ENCODE results near the gene VANGL1. TPM values are rescaled to one million over a fixed set of nuclear protein-coding genes. Genes with fewer than 3 reads are reported as not detected.

Gene VANGL1
- total RNA-seq, 4 donors from 2014 or later = 4.1 to 7.2 (median 5.9) TPM

- TF ChIP-seq, protein P1, sequence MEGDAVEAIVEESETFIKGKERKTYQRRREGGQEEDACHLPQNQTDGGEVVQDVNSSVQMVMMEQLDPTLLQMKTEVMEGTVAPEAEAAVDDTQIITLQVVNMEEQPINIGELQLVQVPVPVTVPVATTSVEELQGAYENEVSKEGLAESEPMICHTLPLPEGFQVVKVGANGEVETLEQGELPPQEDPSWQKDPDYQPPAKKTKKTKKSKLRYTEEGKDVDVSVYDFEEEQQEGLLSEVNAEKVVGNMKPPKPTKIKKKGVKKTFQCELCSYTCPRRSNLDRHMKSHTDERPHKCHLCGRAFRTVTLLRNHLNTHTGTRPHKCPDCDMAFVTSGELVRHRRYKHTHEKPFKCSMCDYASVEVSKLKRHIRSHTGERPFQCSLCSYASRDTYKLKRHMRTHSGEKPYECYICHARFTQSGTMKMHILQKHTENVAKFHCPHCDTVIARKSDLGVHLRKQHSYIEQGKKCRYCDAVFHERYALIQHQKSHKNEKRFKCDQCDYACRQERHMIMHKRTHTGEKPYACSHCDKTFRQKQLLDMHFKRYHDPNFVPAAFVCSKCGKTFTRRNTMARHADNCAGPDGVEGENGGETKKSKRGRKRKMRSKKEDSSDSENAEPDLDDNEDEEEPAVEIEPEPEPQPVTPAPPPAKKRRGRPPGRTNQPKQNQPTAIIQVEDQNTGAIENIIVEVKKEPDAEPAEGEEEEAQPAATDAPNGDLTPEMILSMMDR (IDR thresholded peaks at IDR 0.05; ENCODE audit: low read depth) = no peak
These were observed 64.2 kb downstream of the VANGL1 start for GRCh38 chr1:115705963-115706362.

- TF ChIP-seq, protein P1 (IDR thresholded peaks at IDR 0.05; ENCODE audit: low read depth) = no peak
These were observed 65.0 kb downstream of the VANGL1 start for GRCh38 chr1:115706587-115707425.

DNA sequence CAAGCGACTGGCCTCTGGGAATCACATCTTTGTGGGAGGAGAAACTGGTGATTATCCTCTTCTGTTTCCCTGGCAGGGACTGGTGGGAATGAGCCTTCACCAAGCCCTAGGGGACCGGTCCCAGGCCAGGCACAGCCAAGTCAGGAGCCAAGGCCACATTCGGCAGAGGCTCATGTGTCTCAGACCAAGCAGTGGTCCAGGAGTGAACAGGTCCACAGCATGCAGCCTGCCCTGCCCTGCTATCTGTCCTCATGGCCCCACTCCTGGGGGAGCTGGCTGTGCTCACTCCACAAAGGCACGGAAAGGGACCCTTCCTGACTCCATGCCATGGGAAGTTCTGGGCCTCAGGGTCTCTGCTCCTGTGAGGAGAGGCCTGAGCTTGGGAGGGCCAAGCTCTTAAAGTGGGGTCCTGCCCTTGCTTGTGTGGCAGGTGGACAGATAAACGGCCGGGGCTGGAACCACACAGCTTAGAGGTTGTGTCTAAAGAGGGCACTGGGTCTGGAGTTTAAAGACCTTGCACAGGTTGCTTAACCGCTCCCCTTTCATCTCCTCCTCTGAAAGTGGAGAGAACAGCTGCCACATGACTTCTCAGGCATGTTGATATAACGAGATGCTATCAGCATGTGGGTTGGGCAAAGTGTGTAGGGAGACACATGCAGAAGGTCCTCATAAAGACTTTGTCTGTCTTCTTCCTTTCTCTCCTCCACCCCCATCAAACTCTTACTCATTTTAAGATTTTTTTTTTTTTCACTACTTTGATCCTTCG is 69.3 kb downstream of the VANGL1 start:
- TF ChIP-seq, protein P1 (IDR thresholded peaks at IDR 0.05; ENCODE audit: low read depth) = no peak

DNA sequence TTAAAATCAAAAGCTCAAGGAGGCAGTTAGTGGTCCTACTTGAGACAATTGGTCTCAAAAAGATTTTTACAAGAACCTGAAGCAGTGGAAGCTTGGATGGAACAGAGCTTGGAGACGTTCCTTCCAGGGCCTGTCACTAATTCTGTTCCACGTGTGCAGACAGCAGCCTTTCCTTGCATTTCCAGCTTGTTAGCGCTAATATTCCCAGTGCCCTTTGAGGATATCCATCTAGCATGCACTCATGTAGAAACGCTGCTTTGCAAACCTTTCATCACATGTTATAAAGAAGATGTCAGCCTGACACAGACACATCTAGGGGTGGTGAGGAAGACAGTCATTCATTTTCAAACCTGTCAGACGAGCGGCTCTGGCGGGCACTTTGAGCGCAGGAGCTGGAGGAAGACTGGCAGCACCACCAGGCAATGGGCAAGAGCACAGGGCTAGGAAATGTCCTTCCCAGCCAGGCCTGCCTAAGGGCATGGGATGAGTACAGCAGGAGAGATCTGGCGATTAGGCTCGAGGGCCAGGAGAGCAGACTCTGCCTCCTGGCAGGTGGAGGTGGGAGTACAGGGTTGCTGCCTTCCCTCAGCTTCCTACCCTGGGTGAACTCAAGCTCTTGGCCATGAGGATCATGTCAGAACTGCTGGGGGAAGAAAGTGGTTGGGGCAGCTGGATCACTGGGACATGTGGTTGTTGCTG is 71.3 kb downstream of the VANGL1 start:
- TF ChIP-seq, protein P1 (IDR thresholded peaks at IDR 0.05; ENCODE audit: low read depth) = no peak

- TF ChIP-seq, protein P1 (IDR thresholded peaks at IDR 0.05; ENCODE audit: low read depth) = no peak
These were observed 72.1 kb downstream of the VANGL1 start for GRCh38 chr1:115713906-115714305.

GRCh38 chr1:115714572-115715141 is 72.9 kb downstream of the VANGL1 start:
- TF ChIP-seq, protein P1 (IDR thresholded peaks at IDR 0.05; ENCODE audit: low read depth) = no peak

Measured in subcutaneous adipose tissue (tissue), 4 donors.